AG08395 (cell line): Measurements from ENCODE around the gene GPC1.

Source experiments
- DNase-seq: peaks from one replicate; pipeline ENCODE4 v3.0.0; 2012; ENCODE audit warnings: mixed read lengths, low spot score

Gene GPC1

GRCh38 chr2:240514631-240515030 is 79.2 kb downstream of the GPC1 start:
- DNase-seq, result no peak

GRCh38 chr2:240517342-240517741 is 81.9 kb downstream of the GPC1 start:
- no peak for DNase-seq
